Activated T-cell treated with anti-CD3 and anti-CD28 coated beads, Interleukin-2, amount 50 U/mL, for 4 hours (primary cell): ENCODE measurements around the gene TMEM9B. TPM values are rescaled to one million over a fixed set of nuclear protein-coding genes. Genes with fewer than 3 reads are reported as not detected.
A peak's percentile ranks its signal among the peaks of the same experiment; 100 is the strongest.

Source experiments
- ATAC-seq, 2 donors: fragments of 200-7000 bp; cut with Tn5 transposase; one replicate each; pipeline ENCODE4 v1.10.0; 2021
- DNase-seq: peaks from one replicate; pipeline ENCODE4 v3.0.0-alpha.2; 2020
- H3K27me3 Mint-ChIP-seq: one replicate; pipeline ENCODE4 v1.8.0; 2021; ENCODE audit warnings: low read depth, mixed read lengths
- H3K36me3 Mint-ChIP-seq: one replicate; pipeline ENCODE4 v1.8.0; 2022; ENCODE audit warnings: mixed read lengths; ENCODE audit not compliant: insufficient read depth
- H3K4me1 Mint-ChIP-seq: one replicate; pipeline ENCODE4 v1.8.0; 2021; ENCODE audit warnings: low read depth, mixed read lengths
- H3K4me3 Mint-ChIP-seq: one replicate; pipeline ENCODE4 v1.8.0; 2021; ENCODE audit warnings: mild to moderate bottlenecking, moderate library complexity, mixed read lengths
- H3K9me3 Mint-ChIP-seq: one replicate; pipeline ENCODE4 v1.8.0; 2021; ENCODE audit warnings: mixed read lengths
- total RNA-seq, 3 donors: library from RNA; stranded (reverse); gene quantifications; one replicate each; pipeline ENCODE4 v1.2.1, GENCODE V29; 2021

TMEM9B gene
- total RNA-seq, 3 donors from 2014 or later, result 25.6 to 28.9 (median 28.6) TPM

- Mint-ChIP-seq H3K4me3 (no peak overlapping the region), H3K4me1 (no peaks in the 10 kb centered on the region), H3K9me3 (no peaks in the 10 kb centered on the region), H3K36me3 (peaks cover 4% of the 10 kb centered on the region), H3K27me3 (no peaks in the 10 kb centered on the region)
- ATAC-seq (no peak), DNase-seq (no peak)
These were observed 35.1 kb downstream of the TMEM9B start for GRCh38 chr11:8928981-8929615.

- DNase-seq (no peak), ATAC-seq (no peak)
- H3K27me3 Mint-ChIP-seq, result no peaks in the 10 kb centered on the region
- no peaks in the 10 kb centered on the region for H3K9me3 Mint-ChIP-seq
- no peaks in the 10 kb centered on the region for H3K4me1 Mint-ChIP-seq
- peaks cover 4% of the 10 kb centered on the region for H3K36me3 Mint-ChIP-seq
- no peak overlapping the region for H3K4me3 Mint-ChIP-seq
These were observed 36.0 kb downstream of the TMEM9B start for GRCh38 chr11:8928205-8928604.

- DNase-seq (no peak), ATAC-seq (no peak)
- Mint-ChIP-seq H3K4me1 (no peaks in the 10 kb centered on the region), H3K27me3 (no peaks in the 10 kb centered on the region), H3K36me3 (peaks cover 6% of the 10 kb centered on the region), H3K4me3 (no peak overlapping the region), H3K9me3 (no peaks in the 10 kb centered on the region)
These were observed 37.0 kb downstream of the TMEM9B start for GRCh38 chr11:8927233-8927632.

GRCh38 chr11:8926236-8926635 is 38.0 kb downstream of the TMEM9B start:
- Mint-ChIP-seq H3K27me3 (no peaks in the 10 kb centered on the region), H3K36me3 (peaks cover 8% of the 10 kb centered on the region), H3K9me3 (no peaks in the 10 kb centered on the region), H3K4me1 (no peaks in the 10 kb centered on the region), H3K4me3 (no peak overlapping the region)
- ATAC-seq, result no peak
- no peak for DNase-seq

GRCh38 chr11:8925711-8926110 is 38.5 kb downstream of the TMEM9B start:
- peaks cover 8% of the 10 kb centered on the region for H3K36me3 Mint-ChIP-seq
- ATAC-seq (no peak), DNase-seq (no peak)
- H3K27me3 Mint-ChIP-seq, result no peaks in the 10 kb centered on the region
- no peaks in the 10 kb centered on the region for H3K4me1 Mint-ChIP-seq
- H3K4me3 Mint-ChIP-seq, result no peak overlapping the region
- H3K9me3 Mint-ChIP-seq, result no peaks in the 10 kb centered on the region

GRCh38 chr11:8922691-8923090 is 41.6 kb downstream of the TMEM9B start:
- H3K27me3 Mint-ChIP-seq, result no peaks in the 10 kb centered on the region
- no peaks in the 10 kb centered on the region for H3K4me1 Mint-ChIP-seq
- no peak overlapping the region for H3K4me3 Mint-ChIP-seq
- peaks cover 14% of the 10 kb centered on the region for H3K36me3 Mint-ChIP-seq
- no peaks in the 10 kb centered on the region for H3K9me3 Mint-ChIP-seq
- no peak for DNase-seq
- no peak for ATAC-seq

GRCh38 chr11:8917157-8917825 is 47.0 kb downstream of the TMEM9B start:
- H3K9me3 Mint-ChIP-seq, result no peaks in the 10 kb centered on the region
- DNase-seq (no peak), ATAC-seq (no peak)
- H3K4me1 Mint-ChIP-seq, result peaks cover 22% of the 10 kb centered on the region
- H3K4me3 Mint-ChIP-seq, result no peak overlapping the region
- peaks cover 12% of the 10 kb centered on the region for H3K36me3 Mint-ChIP-seq
- H3K27me3 Mint-ChIP-seq, result no peaks in the 10 kb centered on the region

- peaks cover 33% of the 10 kb centered on the region for H3K4me1 Mint-ChIP-seq
- H3K27me3 Mint-ChIP-seq, result no peaks in the 10 kb centered on the region
- H3K9me3 Mint-ChIP-seq, result no peaks in the 10 kb centered on the region
- ATAC-seq (no peak), DNase-seq (no peak)
- H3K4me3 Mint-ChIP-seq, result no peak overlapping the region
- peaks cover 8% of the 10 kb centered on the region for H3K36me3 Mint-ChIP-seq
These were observed 49.6 kb downstream of the TMEM9B start for GRCh38 chr11:8914661-8915018.

- ATAC-seq, result peak in 1 of 2 donors; percentile 31
- Mint-ChIP-seq H3K27me3 (no peaks in the 10 kb centered on the region), H3K4me3 (peak overlapping the region; percentile 58), H3K36me3 (peaks cover 8% of the 10 kb centered on the region), H3K9me3 (no peaks in the 10 kb centered on the region), H3K4me1 (peaks cover 33% of the 10 kb centered on the region)
- DNase-seq, result peak; percentile 37
These were observed 50.1 kb downstream of the TMEM9B start for GRCh38 chr11:8913961-8914660.

GRCh38 chr11:8911029-8911823 is 53.0 kb downstream of the TMEM9B start, which contains the start of gene AKIP1:
AKIP1 (plus strand) TSS chr11:8911189; CDS start chr11:8911450, 261 bp downstream.
- no peaks in the 10 kb centered on the region for H3K9me3 Mint-ChIP-seq

GRCh38 chr11:8910649-8911026 is 53.6 kb downstream of the TMEM9B start:
- H3K36me3 Mint-ChIP-seq, result no peaks in the 10 kb centered on the region
- DNase-seq, result no peak
- ATAC-seq, result peak; percentile 14 to 17
- no peaks in the 10 kb centered on the region for H3K27me3 Mint-ChIP-seq
- no peaks in the 10 kb centered on the region for H3K9me3 Mint-ChIP-seq
- peak overlapping the region; percentile 93 for H3K4me3 Mint-ChIP-seq
- H3K4me1 Mint-ChIP-seq, result peaks cover 53% of the 10 kb centered on the region

More at GRCh38 chr11:8911029-8911823, 53.0 kb downstream of the TMEM9B start, which contains the start of gene AKIP1:
- H3K36me3 Mint-ChIP-seq, result no peaks in the 10 kb centered on the region
- peak within 1 kb of the TSS; percentile 93 for H3K4me3 Mint-ChIP-seq
- ATAC-seq, result peak; percentile 83 to 85
- peak; percentile 71 for DNase-seq
- H3K27me3 Mint-ChIP-seq, result no peaks in the 10 kb centered on the region
- H3K4me1 Mint-ChIP-seq, result peaks cover 51% of the 10 kb centered on the region

- ATAC-seq, result no peak
- DNase-seq, result no peak
- Mint-ChIP-seq H3K36me3 (no peaks in the 10 kb centered on the region), H3K4me1 (peaks cover 39% of the 10 kb centered on the region), H3K9me3 (no peaks in the 10 kb centered on the region), H3K4me3 (no peak overlapping the region), H3K27me3 (peaks cover 3% of the 10 kb centered on the region)
These were observed 56.1 kb downstream of the TMEM9B start for GRCh38 chr11:8908099-8908498.

- H3K9me3 Mint-ChIP-seq, result peaks cover 4% of the 10 kb centered on the region
- H3K36me3 Mint-ChIP-seq, result no peaks in the 10 kb centered on the region
- ATAC-seq, result no peak
- no peak for DNase-seq
- no peak overlapping the region for H3K4me3 Mint-ChIP-seq
- peaks cover 3% of the 10 kb centered on the region for H3K27me3 Mint-ChIP-seq
- H3K4me1 Mint-ChIP-seq, result peaks cover 33% of the 10 kb centered on the region
These were observed 57.1 kb downstream of the TMEM9B start for GRCh38 chr11:8907116-8907515.

GRCh38 chr11:8905528-8906165 is 58.6 kb downstream of the TMEM9B start:
- Mint-ChIP-seq H3K27me3 (peaks cover 7% of the 10 kb centered on the region), H3K36me3 (no peaks in the 10 kb centered on the region), H3K9me3 (peaks cover 4% of the 10 kb centered on the region), H3K4me3 (no peak overlapping the region), H3K4me1 (peaks cover 32% of the 10 kb centered on the region)
- ATAC-seq, result no peak
- DNase-seq, result no peak
